Stimulated activated CD4-positive, alpha-beta T cell treated with anti-CD3 and anti-CD28 coated beads, Interleukin-4, amount 100 ng/mL, for 24 hours (primary cell): Measurements from ENCODE around the gene CST8.
"Not testable (repeated sequence)": the region's sequence is repeated elsewhere in the genome, so short reads cannot be mapped to it uniquely, and the experiment has no call there.

Experiments
- DNase-seq: peaks from one replicate; pipeline ENCODE4 v3.0.0-alpha.2; 2020

CST8 gene

GRCh38 chr20:23490817-23491216, at the start of gene CST8:
Gene CST8 (plus strand): TSS chr20:23491117. CDS start chr20:23491668, 551 bp downstream.
- no peak for DNase-seq

GRCh38 chr20:23441850-23442313, 49.0 kb upstream of the CST8 start:
- DNase-seq, result peak; percentile 70

- no peak for DNase-seq
These were observed 48.5 kb upstream of the CST8 start for GRCh38 chr20:23442436-23442835.

- no peak for DNase-seq
These were observed 46.1 kb upstream of the CST8 start for GRCh38 chr20:23444859-23445258.

GRCh38 chr20:23445596-23446217, 45.2 kb upstream of the CST8 start:
- no peak for DNase-seq

- DNase-seq, result peak; percentile 18
These were observed 44.4 kb upstream of the CST8 start for GRCh38 chr20:23446505-23446904.

- no peak for DNase-seq
These were observed 42.8 kb upstream of the CST8 start for GRCh38 chr20:23448167-23448566.

- DNase-seq, result no peak
These were observed 41.5 kb upstream of the CST8 start for GRCh38 chr20:23449421-23449820.

- no peak for DNase-seq
These were observed 40.0 kb upstream of the CST8 start for GRCh38 chr20:23450877-23451276.

GRCh38 chr20:23451956-23452487, 38.9 kb upstream of the CST8 start:
- DNase-seq, result no peak

- no peak for DNase-seq
These were observed 38.1 kb upstream of the CST8 start, which contains the start of gene CST11 for GRCh38 chr20:23452776-23453175. Gene CST11 (minus strand): TSS chr20:23452876. CDS start chr20:23452811, 65 bp downstream.

GRCh38 chr20:23453549-23454543, 37.1 kb upstream of the CST8 start:
- no peak for DNase-seq

- no peak for DNase-seq
These were observed 36.1 kb upstream of the CST8 start for GRCh38 chr20:23454816-23455215.

- DNase-seq, result no peak
These were observed 35.3 kb upstream of the CST8 start for GRCh38 chr20:23455639-23456038.

- DNase-seq, result no peak
These were observed 34.5 kb upstream of the CST8 start for GRCh38 chr20:23456409-23456808.

GRCh38 chr20:23456873-23457272, 34.0 kb upstream of the CST8 start:
- DNase-seq, result no peak

GRCh38 chr20:23459461-23460150, 31.3 kb upstream of the CST8 start:
- no peak for DNase-seq

- no peak for DNase-seq
These were observed 29.7 kb upstream of the CST8 start for GRCh38 chr20:23461180-23461579.

- DNase-seq, result not testable (repeated sequence)
These were observed 24.0 kb upstream of the CST8 start for GRCh38 chr20:23466961-23467360.

GRCh38 chr20:23472306-23472705, 18.6 kb upstream of the CST8 start:
- not testable (repeated sequence) for DNase-seq

- DNase-seq, result not testable (repeated sequence)
These were observed 17.6 kb upstream of the CST8 start for GRCh38 chr20:23473293-23473692.

GRCh38 chr20:23475395-23475794, 15.5 kb upstream of the CST8 start:
- DNase-seq, result no peak
